Transverse colon (tissue), 4 donors: ENCODE results near the gene ZNF217. TPM values are rescaled to one million over a fixed set of nuclear protein-coding genes. Genes with fewer than 3 reads are reported as not detected.
"Not testable (repeated sequence)": the region's sequence is repeated elsewhere in the genome, so short reads cannot be mapped to it uniquely, and the experiment has no call there.

Experiments used
- DNase-seq: peaks from one replicate; pipeline ENCODE4 v3.0.0-alpha.2; 2019
- H3K27ac ChIP-seq, 4 donors: fragments of 200-600 bp; sonication (generic); 2 replicates each; pipeline ENCODE4 v1.5.1; 2016 to 2018; ENCODE audit warnings: inconsistent platforms in 4 of 4
- H3K27me3 ChIP-seq: fragments of 200-600 bp; sonication (generic); 2 replicates; pipeline ENCODE4 v1.5.1; 2017; ENCODE audit warnings: inconsistent platforms
- H3K36me3 ChIP-seq, 4 donors: fragments of 200-600 bp; sonication (generic); 2 replicates each; pipeline ENCODE4 v1.5.1; 2017 to 2019; ENCODE audit warnings: inconsistent platforms in 4 of 4
- H3K4me1 ChIP-seq, 4 donors: fragments of 200-600 bp; sonication (generic); 2 replicates each; pipeline ENCODE4 v1.5.1; 2017 to 2020; ENCODE audit warnings: inconsistent platforms in 4 of 4
- H3K4me3 ChIP-seq, 4 donors: fragments of 200-600 bp; sonication (generic); 1 replicate in 1 of 4; 2 replicates in 3 of 4; pipeline versions ENCODE4 v1.5.1 to v1.6.1; 2017 to 2019; ENCODE audit warnings: inconsistent platforms in 4 of 4
- H3K9me3 ChIP-seq, 2 donors: fragments of 200-600 bp; sonication (generic); 2 replicates each; pipeline ENCODE4 v1.5.1; 2017 to 2019; ENCODE audit warnings: inconsistent platforms in 2 of 2
- EP300 ChIP-seq: sonication (generic); formaldehyde crosslinking; IDR thresholded peaks from one replicate; pipeline ENCODE4 v1.6.1; 2017; ENCODE audit warnings: antibody characterized with exemption, low read depth
- POLR2A ChIP-seq: fragments of 450-650 bp; IDR thresholded peaks from one replicate; pipeline ENCODE4 v1.6.1; 2016; ENCODE audit warnings: antibody characterized with exemption, mild to moderate bottlenecking, moderate library complexity
- POLR2AphosphoS5 ChIP-seq, 3 donors: sonication (generic); formaldehyde crosslinking; IDR thresholded peaks; one replicate each; pipeline ENCODE4 v1.6.1; 2016; ENCODE audit warnings: antibody characterized with exemption in 3 of 3
- WGBS, 2 donors: methylation state at CpG; one replicate each; pipeline ENCODE4 v1.1.5; 2018; ENCODE audit warnings: low coverage in 1 of 2; 5-methylcytosine and 5-hydroxymethylcytosine counted together
- in situ Hi-C, 4 donors: fragments of 200-750 bp; cut with MboI; loops; one replicate each; pipeline versions ENCODE4 v1.15.0 to v1.15.1; 2017; ENCODE audit warnings: low sequenced_read_pairs in 3 of 4, low pct_ligation_motif_present in 1 of 4, low pct_unique_long_range_greater_than_20kb in 1 of 4
- intact Hi-C: fragments of 100-400 bp; cut with DNase I; formaldehyde crosslinking; loops from one replicate; pipeline ENCODE4 v1.15.1; 2023; ENCODE audit warnings: low total_unique reads
- small RNA-seq, 4 donors: library from RNA; depleted of rRNA; stranded (forward); fragments of <200 nt; gene quantifications; one replicate each; pipeline ENCODE3, GENCODE V24; 2016
- total RNA-seq, 4 donors: library from RNA; depleted of rRNA; stranded (reverse); fragments of >200 nt; gene quantifications; one replicate each; pipeline ENCODE4 v1.1.0, GENCODE V29; 2016
- TF ChIP-seq, protein P1 (sequence below), 5 experiments: fragments of 200-600 bp in 3 of 5; fragments of 450-650 bp in 2 of 5; sonication (generic) in 3 of 5; IDR thresholded peaks; 1 replicate in 2 of 5; 2 replicates in 3 of 5; pipeline ENCODE4 v1.5.1; 2016 to 2017; ENCODE audit warnings: antibody characterized with exemption in 5 of 5, inconsistent platforms in 3 of 5, mild to moderate bottlenecking in 2 of 5, moderate library complexity in 1 of 5

The ZNF217 gene
- total RNA-seq, 4 donors from 2014 or later: 28.9 to 82.6 (median 46.0) TPM

DNA sequence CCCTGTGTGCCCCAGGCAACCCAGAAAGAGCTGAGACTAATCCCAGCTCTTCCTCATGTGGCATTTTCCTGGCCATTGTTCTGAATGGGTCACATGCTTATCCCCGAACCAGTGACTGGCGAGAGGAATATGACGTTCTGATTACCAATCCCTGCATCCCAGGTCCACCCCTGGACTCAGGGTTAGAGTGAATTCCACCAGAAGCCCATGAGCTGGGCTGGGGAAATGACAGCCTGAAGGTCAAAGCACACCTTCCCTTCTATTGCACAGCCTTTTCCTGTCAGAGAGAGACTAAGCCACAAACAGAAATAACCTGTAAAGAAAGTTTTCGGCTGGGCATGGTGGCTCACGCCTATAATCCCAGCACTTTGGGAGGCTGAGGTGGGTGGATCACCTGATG is 70.9 kb downstream of the ZNF217 start:
- in situ Hi-C loops (no loop called here), intact Hi-C loops (no loop called here)
- no peak for TF ChIP-seq EP300
- TF ChIP-seq POLR2A: no peak
- no peak for TF ChIP-seq POLR2AphosphoS5 (IDR thresholded peaks at IDR 0.05)
- TF ChIP-seq, protein P1, sequence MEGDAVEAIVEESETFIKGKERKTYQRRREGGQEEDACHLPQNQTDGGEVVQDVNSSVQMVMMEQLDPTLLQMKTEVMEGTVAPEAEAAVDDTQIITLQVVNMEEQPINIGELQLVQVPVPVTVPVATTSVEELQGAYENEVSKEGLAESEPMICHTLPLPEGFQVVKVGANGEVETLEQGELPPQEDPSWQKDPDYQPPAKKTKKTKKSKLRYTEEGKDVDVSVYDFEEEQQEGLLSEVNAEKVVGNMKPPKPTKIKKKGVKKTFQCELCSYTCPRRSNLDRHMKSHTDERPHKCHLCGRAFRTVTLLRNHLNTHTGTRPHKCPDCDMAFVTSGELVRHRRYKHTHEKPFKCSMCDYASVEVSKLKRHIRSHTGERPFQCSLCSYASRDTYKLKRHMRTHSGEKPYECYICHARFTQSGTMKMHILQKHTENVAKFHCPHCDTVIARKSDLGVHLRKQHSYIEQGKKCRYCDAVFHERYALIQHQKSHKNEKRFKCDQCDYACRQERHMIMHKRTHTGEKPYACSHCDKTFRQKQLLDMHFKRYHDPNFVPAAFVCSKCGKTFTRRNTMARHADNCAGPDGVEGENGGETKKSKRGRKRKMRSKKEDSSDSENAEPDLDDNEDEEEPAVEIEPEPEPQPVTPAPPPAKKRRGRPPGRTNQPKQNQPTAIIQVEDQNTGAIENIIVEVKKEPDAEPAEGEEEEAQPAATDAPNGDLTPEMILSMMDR (IDR thresholded peaks at IDR 0.05): no peak
- no peak for DNase-seq
- H3K4me3 ChIP-seq: no peak overlapping the region
- no peak overlapping the region for H3K27ac ChIP-seq
- H3K9me3 ChIP-seq: no peaks in the 10 kb centered on the region
- 82 to 85% methylated on average over 2 to 5 of the region's 5 CpGs for WGBS, 2 donors
- no peaks in the 10 kb centered on the region for H3K36me3 ChIP-seq
- no peaks in the 10 kb centered on the region for H3K27me3 ChIP-seq
- no peaks in the 10 kb centered on the region for H3K4me1 ChIP-seq

DNA sequence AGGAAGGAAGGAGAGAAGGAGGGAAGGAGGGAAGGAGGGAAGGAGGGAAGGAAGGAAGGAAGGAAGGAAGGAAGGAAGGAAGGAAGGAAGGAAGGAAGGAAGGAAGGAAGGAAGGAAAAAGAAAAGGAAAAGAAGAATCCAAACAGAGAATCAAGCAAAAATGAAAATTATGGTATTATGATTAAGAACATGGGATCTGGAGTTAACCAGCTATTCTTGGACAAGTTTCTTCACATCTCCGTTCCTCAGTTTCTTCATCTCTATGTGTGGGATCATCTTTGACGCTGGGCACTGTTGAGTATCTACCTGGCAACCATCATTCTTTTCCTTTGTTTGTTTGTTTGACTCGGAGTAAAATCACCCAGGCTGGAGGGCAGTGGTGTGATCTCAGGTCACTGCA is 71.6 kb downstream of the ZNF217 start:
- Histone ChIP-seq H3K27me3 (no peaks in the 10 kb centered on the region), H3K4me1 (no peaks in the 10 kb centered on the region), H3K27ac (no peak overlapping the region), H3K9me3 (no peaks in the 10 kb centered on the region), H3K36me3 (no peaks in the 10 kb centered on the region), H3K4me3 (no peak overlapping the region)
- TF ChIP-seq, protein P1 (IDR thresholded peaks at IDR 0.05): no peak
- in situ Hi-C loops (no loop called here), intact Hi-C loops (no loop called here)
- 76 to 78% methylated on average over 2 to 3 of the region's 3 CpGs for WGBS, 2 donors
- no peak for DNase-seq

DNA sequence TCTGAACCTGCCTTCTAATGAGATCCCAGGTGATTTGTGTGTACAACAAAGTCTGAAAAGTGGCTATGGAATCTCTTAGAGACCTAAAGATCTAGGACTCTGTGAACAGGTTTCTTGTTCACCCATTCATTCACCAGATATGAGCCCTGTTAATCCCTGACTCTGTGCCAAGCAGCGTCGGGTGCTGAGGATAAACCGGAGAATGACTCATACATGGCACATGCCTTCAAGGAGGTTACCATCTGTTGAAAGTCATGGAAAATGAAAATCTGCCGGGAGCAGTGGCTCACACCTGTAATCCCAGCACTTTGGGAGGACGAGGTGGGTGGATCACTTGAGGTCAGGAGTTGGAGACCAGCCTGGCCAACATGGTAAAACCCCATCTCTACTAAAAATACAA is 72.2 kb downstream of the ZNF217 start:
- in situ Hi-C loops, H3K9me3 ChIP-seq, H3K36me3 ChIP-seq, H3K27ac ChIP-seq, H3K4me1 ChIP-seq, DNase-seq, H3K4me3 ChIP-seq, intact Hi-C loops, H3K27me3 ChIP-seq: not testable (repeated sequence)
- 54 to 60% methylated on average over 4 to 5 of the region's 5 CpGs for WGBS, 2 donors

- TF ChIP-seq, protein P1 (IDR thresholded peaks at IDR 0.05): no peak
- TF ChIP-seq POLR2AphosphoS5 (IDR thresholded peaks at IDR 0.05) (no peak), POLR2A (no peak), EP300 (no peak)
- in situ Hi-C loops: no loop called here
- Histone ChIP-seq H3K9me3 (no peaks in the 10 kb centered on the region), H3K27ac (no peak overlapping the region), H3K27me3 (no peaks in the 10 kb centered on the region), H3K36me3 (no peaks in the 10 kb centered on the region), H3K4me1 (peaks cover 0 to 3% (median 0%) of the 10 kb centered on the region in 4 donors), H3K4me3 (no peak overlapping the region)
- 41 to 71% methylated on average over 5 to 13 of the region's 13 CpGs for WGBS, 2 donors
- intact Hi-C loops: no loop called here
- peak; percentile 35 for DNase-seq
Measured at GRCh38 chr20:53517146-53517545, 76.5 kb downstream of the ZNF217 start.

Small RNA genes within 50 kb of the gene (small RNA-seq; reads per million reads assigned to genes)
- 0 reads per million in 4 donors for gene RF00019
